NB4 (cell line): ENCODE results near the gene ALCAM.
"Not testable (repeated sequence)": the region's sequence is repeated elsewhere in the genome, so short reads cannot be mapped to it uniquely, and the experiment has no call there.

Source experiments
- CTCF ChIP-seq: IDR thresholded peaks from one replicate; pipeline ENCODE4 v1.5.1; 2012; ENCODE audit warnings: low read depth, low read length
- MAX ChIP-seq: IDR thresholded peaks from 2 replicates; pipeline ENCODE4 v1.6.1; 2011; ENCODE audit warnings: low read depth, low read length
- MYC ChIP-seq: IDR thresholded peaks from 2 replicates; pipeline ENCODE4 v1.6.1; 2011; ENCODE audit warnings: low read depth, low read length
- POLR2A ChIP-seq: IDR thresholded peaks from 2 replicates; pipeline ENCODE4 v1.6.1; 2011; ENCODE audit warnings: mild to moderate bottlenecking; ENCODE audit not compliant: insufficient read length; ENCODE audit errors: extremely low read depth

- not testable (repeated sequence) for TF ChIP-seq CTCF, POLR2A, MYC, MAX
Measured at GRCh38 chr3:105403034-105403433, 36.3 kb downstream of the ALCAM start.
